Keratinocyte (primary cell): ENCODE results near the gene PDE1C. TPM values are rescaled to one million over a fixed set of nuclear protein-coding genes. Genes with fewer than 3 reads are reported as not detected.
A peak's percentile ranks its signal among the peaks of the same experiment; 100 is the strongest.

Experiments used
- DNase-seq: peaks from one replicate; pipeline ENCODE4 v3.0.0-alpha.2; 2011; ENCODE audit warnings: low read depth, missing footprints, low spot score
- FAIRE-seq: peaks from 2 replicates; lab custom pipeline; 2011; peaks lifted over from hg19 to GRCh38; lab: Jason Lieb, UNC
- H2AFZ ChIP-seq: 2 replicates; pipeline ENCODE4 v1.6.0; 2012; ENCODE audit warnings: low read length, control low read depth, inconsistent platforms; ENCODE audit not compliant: control insufficient read depth
- H3K27ac ChIP-seq: 2 replicates; pipeline ENCODE4 v1.5.1; 2011; ENCODE audit warnings: low read length; ENCODE audit not compliant: control insufficient read depth, insufficient read depth
- H3K27me3 ChIP-seq: 3 replicates; pipeline ENCODE4 v1.6.0; 2011; ENCODE audit warnings: low read length; ENCODE audit not compliant: control insufficient read depth, insufficient read depth; ENCODE audit errors: extremely low read depth
- H3K36me3 ChIP-seq, 2 experiments: 2 replicates in 1 of 2; 3 replicates in 1 of 2; pipeline ENCODE4 v1.5.1; 2011; ENCODE audit warnings: low read length in 2 of 2, mild to moderate bottlenecking in 1 of 2; ENCODE audit not compliant: control insufficient read depth in 2 of 2, insufficient read depth in 2 of 2; ENCODE audit errors: extremely low read depth in 1 of 2
- H3K4me1 ChIP-seq: 3 replicates; pipeline ENCODE4 v1.5.1; 2011; ENCODE audit warnings: low read length; ENCODE audit not compliant: control insufficient read depth, insufficient read depth; ENCODE audit errors: extremely low read depth
- H3K4me2 ChIP-seq: 3 replicates; pipeline ENCODE4 v1.6.0; 2011; ENCODE audit warnings: low read depth, low read length; ENCODE audit not compliant: control insufficient read depth, insufficient read depth; ENCODE audit errors: extremely low read depth
- H3K4me3 ChIP-seq, 3 experiments: fragments of 200-600 bp in 1 of 3; sonication (generic) in 1 of 3; 2 replicates in 2 of 3; 3 replicates in 1 of 3; pipeline ENCODE4 v1.5.1; 2011 to 2016; ENCODE audit warnings: low read length in 3 of 3, mild to moderate bottlenecking in 3 of 3, control low read depth in 2 of 3, inconsistent platforms in 1 of 3, low read depth in 1 of 3, mixed read lengths in 1 of 3, mixed run types in 1 of 3, moderate library complexity in 1 of 3; ENCODE audit not compliant: control insufficient read depth in 2 of 3, insufficient read depth in 2 of 3; ENCODE audit errors: extremely low read depth in 1 of 3
- H3K79me2 ChIP-seq: 2 replicates; pipeline ENCODE4 v1.6.0; 2012; ENCODE audit warnings: low read length; ENCODE audit not compliant: control insufficient read depth, insufficient read depth
- H3K9ac ChIP-seq: 3 replicates; pipeline ENCODE4 v1.6.0; 2011; ENCODE audit warnings: low read length; ENCODE audit not compliant: control insufficient read depth, insufficient read depth; ENCODE audit errors: extremely low read depth
- H3K9me1 ChIP-seq: 3 replicates; pipeline ENCODE4 v1.6.0; 2011; ENCODE audit warnings: low read length; ENCODE audit not compliant: control insufficient read depth, insufficient read depth; ENCODE audit errors: extremely low read depth
- H3K9me3 ChIP-seq: 2 replicates; pipeline ENCODE4 v1.5.1; 2012; ENCODE audit warnings: low read depth, low read length; ENCODE audit not compliant: control insufficient read depth
- H4K20me1 ChIP-seq: 3 replicates; pipeline ENCODE4 v1.6.0; 2011; ENCODE audit warnings: low read length; ENCODE audit not compliant: control insufficient read depth, insufficient read depth; ENCODE audit errors: extremely low read depth
- CTCF ChIP-seq, 3 experiments: IDR thresholded peaks in 1 of 3; conservative IDR thresholded peaks in 1 of 3; optimal IDR thresholded peaks in 1 of 3; 2 replicates in 2 of 3; 3 replicates in 1 of 3; pipeline versions ENCODE3 to v1.5.1; 2011; ENCODE audit warnings: low read length in 3 of 3, mild to moderate bottlenecking in 3 of 3, moderate library complexity in 2 of 3, control low read depth in 1 of 3, inconsistent platforms in 1 of 3; ENCODE audit not compliant: insufficient read depth in 2 of 3; ENCODE audit errors: extremely low read depth in 1 of 3
- EZH2 ChIP-seq: IDR thresholded peaks from one replicate; pipeline ENCODE4 v1.6.1; 2012; ENCODE audit warnings: inconsistent platforms, mild to moderate bottlenecking, low read length, moderate library complexity
- dilution Hi-C: fragments of 300-500 bp; cut with MboI; formaldehyde crosslinking; loops from one replicate; pipeline ENCODE4 v1.7.0; 2020; ENCODE audit warnings: low sequenced_read_pairs; ENCODE audit not compliant: extremely low pct_ligation_motif_present
- polyA plus RNA-seq, 5 experiments: library from polyadenylated mRNA; depleted of rRNA in 3 of 5; stranded (reverse) in 3 of 5; stranded (forward) in 1 of 5; unstranded in 1 of 5; fragments of >200 nt; gene quantifications; 1 replicate in 1 of 5; 2 replicates in 3 of 5; 3 replicates in 1 of 5; pipeline versions ENCODE4 v1.2.1 to v1.2.3, GENCODE V29; 2011 to 2012; ENCODE audit warnings: missing spikeins in 2 of 5, low read depth in 1 of 5, low replicate concordance in 1 of 5

The PDE1C gene
- polyA plus RNA-seq, 1 donor (not counting 4 experiments of a cell fraction or from before 2014, with no cell fraction given), result 2.5 TPM

- Histone ChIP-seq H3K9me3 (no peaks in the 10 kb centered on the region), H3K27me3 (no peaks in the 10 kb centered on the region), H3K4me1 (peaks cover 7% of the 10 kb centered on the region), H3K9me1 (no peaks in the 10 kb centered on the region), H3K4me2 (peak overlapping the region; percentile 91), H3K27ac (no peak overlapping the region), H4K20me1 (no peaks in the 10 kb centered on the region), H2AFZ (peak overlapping the region; percentile 87), H3K36me3 (no peaks in the 10 kb centered on the region), H3K79me2 (peaks cover 7% of the 10 kb centered on the region), H3K4me3 (peak overlapping the region in 2 of 3 experiments; percentile 50 to 68), H3K9ac (peak overlapping the region; percentile 47)
- DNase-seq (no peak), FAIRE-seq (peak; percentile 95)
- peak; percentile 81 to 91 (median 83) for TF ChIP-seq CTCF (optimal IDR thresholded peaks at IDR 0.05 in 1 of 3, IDR thresholded peaks at IDR 0.05 in 1 of 3, conservative IDR thresholded peaks at IDR 0.05 in 1 of 3; ENCODE audit: extremely low read depth in 1 of 3, insufficient read depth in 2 of 3, low read length in 3 of 3)
- TF ChIP-seq EZH2, result no peak
- dilution Hi-C loops, result no loop called here
Measured at GRCh38 chr7:32062150-32062549, 8.1 kb downstream of the PDE1C start.

GRCh38 chr7:32061346-32061745 is 8.9 kb downstream of the PDE1C start:
- H3K4me1 ChIP-seq, result peaks cover 7% of the 10 kb centered on the region
- no peak overlapping the region for H3K4me2 ChIP-seq
- dilution Hi-C loops, result no loop called here
- DNase-seq (no peak), FAIRE-seq (no peak)
- no peak overlapping the region for H2AFZ ChIP-seq
- H3K27me3 ChIP-seq, result no peaks in the 10 kb centered on the region
- H3K36me3 ChIP-seq, result no peaks in the 10 kb centered on the region
- H4K20me1 ChIP-seq, result no peaks in the 10 kb centered on the region
- H3K9me3 ChIP-seq, result no peaks in the 10 kb centered on the region
- no peak overlapping the region for H3K9ac ChIP-seq
- H3K9me1 ChIP-seq, result no peaks in the 10 kb centered on the region
- H3K79me2 ChIP-seq, result peaks cover 7% of the 10 kb centered on the region
- H3K4me3 ChIP-seq, result no peak overlapping the region
- TF ChIP-seq CTCF (optimal IDR thresholded peaks at IDR 0.05 in 1 of 3, IDR thresholded peaks at IDR 0.05 in 1 of 3, conservative IDR thresholded peaks at IDR 0.05 in 1 of 3; ENCODE audit: extremely low read depth in 1 of 3, insufficient read depth in 2 of 3, low read length in 3 of 3), result no peak
- TF ChIP-seq EZH2, result no peak
- no peak overlapping the region for H3K27ac ChIP-seq
